Thoracic aorta (tissue), 2 donors: ENCODE results near the gene HIPK4. TPM values are rescaled to one million over a fixed set of nuclear protein-coding genes. Genes with fewer than 3 reads are reported as not detected.

Source experiments
- ATAC-seq: fragments of 150-250 bp; one replicate; pipeline ENCODE4 v1.8.0; 2017; ENCODE audit warnings: low read depth; ENCODE audit not compliant: insufficient number of reproducible peaks, low FRiP score
- DNase-seq: peaks from one replicate; pipeline ENCODE4 v3.0.0-alpha.2; 2020; ENCODE audit warnings: low spot score
- H3K27ac ChIP-seq, 2 donors: fragments of 200-600 bp; sonication (generic); 1 replicate in 1 of 2; 2 replicates in 1 of 2; pipeline ENCODE4 v1.5.1; 2016; ENCODE audit warnings: mild to moderate bottlenecking in 2 of 2, moderate library complexity in 2 of 2
- H3K27me3 ChIP-seq: fragments of 200-600 bp; sonication (generic); replicated peaks from 2 replicates; pipeline ENCODE4 v1.6.0; 2016; ENCODE audit warnings: mild to moderate bottlenecking; ENCODE audit not compliant: insufficient read depth
- H3K36me3 ChIP-seq: fragments of 200-600 bp; sonication (generic); one replicate; pipeline ENCODE4 v1.5.1; 2016
- H3K4me1 ChIP-seq, 2 donors: fragments of 200-600 bp; sonication (generic); 1 replicate in 1 of 2; 2 replicates in 1 of 2; pipeline versions ENCODE4 v1.5.1 to v1.6.0; 2016; ENCODE audit warnings: low read depth in 2 of 2, mild to moderate bottlenecking in 1 of 2; ENCODE audit not compliant: control insufficient read depth in 1 of 2
- H3K4me3 ChIP-seq: fragments of 200-600 bp; sonication (generic); 2 replicates; pipeline ENCODE4 v1.5.1; 2016; ENCODE audit warnings: mild to moderate bottlenecking
- H3K9me3 ChIP-seq: fragments of 200-600 bp; sonication (generic); 2 replicates; pipeline ENCODE4 v1.5.1; 2016
- total RNA-seq, 2 donors: library from RNA; depleted of rRNA; stranded (reverse); fragments of >200 nt; gene quantifications; one replicate each; pipeline versions ENCODE4 v1.1.0 to v1.2.3, GENCODE V29; 2016
- TF ChIP-seq, protein P1 (sequence below): fragments of 200-600 bp; sonication (generic); IDR thresholded peaks from one replicate; pipeline ENCODE4 v1.5.1; 2019; ENCODE audit warnings: antibody characterized with exemption

HIPK4 gene
- total RNA-seq, 2 donors from 2014 or later = not detected

DNA sequence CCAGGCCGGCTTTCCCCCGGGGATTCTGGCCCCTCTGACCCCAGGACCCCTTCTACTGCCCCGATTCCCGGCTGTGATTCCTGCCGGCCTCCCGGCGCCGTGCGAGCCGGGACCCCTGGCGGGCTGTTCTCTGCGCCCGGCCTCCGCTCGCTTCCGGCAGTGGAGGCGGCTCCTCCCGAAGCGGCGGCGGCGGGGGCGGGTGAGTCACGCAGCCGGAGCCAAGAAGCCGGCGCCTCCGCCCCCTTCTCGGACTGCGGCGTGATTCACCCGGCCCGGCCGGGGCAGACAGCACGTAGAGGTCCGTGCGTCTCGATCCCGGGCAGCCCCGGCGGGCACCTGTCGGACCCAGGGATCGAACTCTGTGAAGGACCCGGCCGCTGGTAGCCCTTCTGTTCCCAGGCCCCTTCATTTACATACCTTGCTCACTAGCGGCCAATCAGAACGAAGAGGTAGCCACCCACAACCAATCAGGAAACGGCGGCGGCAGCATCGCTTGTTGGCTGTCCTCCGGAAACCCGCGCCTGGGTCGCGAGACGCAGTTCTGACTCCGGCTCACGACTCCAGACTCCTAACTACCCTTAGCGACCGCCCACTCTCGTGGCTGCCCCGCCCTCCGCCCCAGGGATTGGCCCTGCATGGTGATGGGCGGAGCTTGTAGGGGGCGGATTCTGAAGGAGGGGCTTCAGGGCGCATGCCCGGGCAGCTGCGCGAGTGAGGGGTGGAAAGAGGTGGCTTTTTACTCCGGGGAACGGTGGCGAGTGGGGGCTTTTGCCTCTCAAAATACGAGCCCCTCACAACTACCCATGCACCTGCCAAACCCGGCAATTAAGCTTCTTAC, 35.7 kb upstream of the HIPK4 start, which contains the start of gene SERTAD1:
TSS of gene SERTAD1 (minus strand) at position 543 of the 838 bp plus-strand sequence. CDS start 2,446 bp downstream, outside the sequence.
- DNase-seq (peak; percentile 97), ATAC-seq (peak; percentile 89)
- TF ChIP-seq, protein P1, sequence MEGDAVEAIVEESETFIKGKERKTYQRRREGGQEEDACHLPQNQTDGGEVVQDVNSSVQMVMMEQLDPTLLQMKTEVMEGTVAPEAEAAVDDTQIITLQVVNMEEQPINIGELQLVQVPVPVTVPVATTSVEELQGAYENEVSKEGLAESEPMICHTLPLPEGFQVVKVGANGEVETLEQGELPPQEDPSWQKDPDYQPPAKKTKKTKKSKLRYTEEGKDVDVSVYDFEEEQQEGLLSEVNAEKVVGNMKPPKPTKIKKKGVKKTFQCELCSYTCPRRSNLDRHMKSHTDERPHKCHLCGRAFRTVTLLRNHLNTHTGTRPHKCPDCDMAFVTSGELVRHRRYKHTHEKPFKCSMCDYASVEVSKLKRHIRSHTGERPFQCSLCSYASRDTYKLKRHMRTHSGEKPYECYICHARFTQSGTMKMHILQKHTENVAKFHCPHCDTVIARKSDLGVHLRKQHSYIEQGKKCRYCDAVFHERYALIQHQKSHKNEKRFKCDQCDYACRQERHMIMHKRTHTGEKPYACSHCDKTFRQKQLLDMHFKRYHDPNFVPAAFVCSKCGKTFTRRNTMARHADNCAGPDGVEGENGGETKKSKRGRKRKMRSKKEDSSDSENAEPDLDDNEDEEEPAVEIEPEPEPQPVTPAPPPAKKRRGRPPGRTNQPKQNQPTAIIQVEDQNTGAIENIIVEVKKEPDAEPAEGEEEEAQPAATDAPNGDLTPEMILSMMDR = peak; percentile 74
- H3K27me3 ChIP-seq = no peaks in the 10 kb centered on the region
- peak within 1 kb of the TSS; percentile 83 for H3K4me3 ChIP-seq
- H3K9me3 ChIP-seq = no peaks in the 10 kb centered on the region
- H3K27ac ChIP-seq = peak within 1 kb of the TSS; percentile 99 to 100
- peaks cover 19 to 29% of the 10 kb centered on the region in 2 donors for H3K4me1 ChIP-seq
- peaks cover 11% of the 10 kb centered on the region for H3K36me3 ChIP-seq

GRCh38 chr19:40424637-40425449, 34.9 kb upstream of the HIPK4 start:
- Histone ChIP-seq H3K4me3 (peak overlapping the region; percentile 83), H3K27me3 (no peaks in the 10 kb centered on the region), H3K9me3 (no peaks in the 10 kb centered on the region), H3K4me1 (peaks cover 19 to 29% of the 10 kb centered on the region in 2 donors), H3K27ac (peak overlapping the region; percentile 99 to 100), H3K36me3 (peaks cover 11% of the 10 kb centered on the region)
- DNase-seq (no peak), ATAC-seq (peak; percentile 1)
- TF ChIP-seq, protein P1 = no peak

DNA sequence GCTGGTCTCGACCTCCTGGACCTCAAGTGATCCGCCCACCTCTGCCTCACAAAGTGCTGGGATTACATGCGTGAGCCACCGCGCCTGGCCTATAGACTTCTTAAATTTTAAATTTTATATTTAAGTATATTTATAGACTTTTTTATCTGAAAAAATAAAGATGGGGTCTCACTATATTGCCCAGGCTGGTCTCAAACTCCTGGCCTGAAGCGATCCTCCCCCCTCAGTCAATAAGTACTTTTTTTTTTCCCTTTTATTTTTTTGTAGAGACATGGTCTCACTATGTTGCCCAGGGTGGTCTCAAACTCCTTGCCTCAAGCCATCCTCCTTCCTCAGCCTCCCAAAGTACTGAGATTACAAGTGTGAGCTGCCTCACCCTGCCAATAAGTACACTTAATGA, 34.0 kb upstream of the HIPK4 start:
- H3K4me1 ChIP-seq = peaks cover 19 to 29% of the 10 kb centered on the region in 2 donors
- no peak for DNase-seq

GRCh38 chr19:40422748-40423566, 33.0 kb upstream of the HIPK4 start:
- DNase-seq = no peak

More for the DNA sequence above, 34.0 kb upstream of the HIPK4 start:
- no peaks in the 10 kb centered on the region for H3K27me3 ChIP-seq
- H3K27ac ChIP-seq = peak overlapping the region; percentile 99 to 100
- TF ChIP-seq, protein P1 = no peak
- no peaks in the 10 kb centered on the region for H3K9me3 ChIP-seq
- peak overlapping the region; percentile 83 for H3K4me3 ChIP-seq
- no peak for ATAC-seq
- peaks cover 11% of the 10 kb centered on the region for H3K36me3 ChIP-seq

More at GRCh38 chr19:40422748-40423566, 33.0 kb upstream of the HIPK4 start:
- no peaks in the 10 kb centered on the region for H3K9me3 ChIP-seq
- H3K4me3 ChIP-seq = no peak overlapping the region
- no peak for ATAC-seq
- TF ChIP-seq, protein P1 = no peak
- peak overlapping the region; percentile 99 for H3K27ac ChIP-seq
- peaks cover 11% of the 10 kb centered on the region for H3K36me3 ChIP-seq
- no peaks in the 10 kb centered on the region for H3K27me3 ChIP-seq
- H3K4me1 ChIP-seq = peaks cover 19 to 29% of the 10 kb centered on the region in 2 donors
